ENCODE measurements around the gene ADCY1.

DNA sequence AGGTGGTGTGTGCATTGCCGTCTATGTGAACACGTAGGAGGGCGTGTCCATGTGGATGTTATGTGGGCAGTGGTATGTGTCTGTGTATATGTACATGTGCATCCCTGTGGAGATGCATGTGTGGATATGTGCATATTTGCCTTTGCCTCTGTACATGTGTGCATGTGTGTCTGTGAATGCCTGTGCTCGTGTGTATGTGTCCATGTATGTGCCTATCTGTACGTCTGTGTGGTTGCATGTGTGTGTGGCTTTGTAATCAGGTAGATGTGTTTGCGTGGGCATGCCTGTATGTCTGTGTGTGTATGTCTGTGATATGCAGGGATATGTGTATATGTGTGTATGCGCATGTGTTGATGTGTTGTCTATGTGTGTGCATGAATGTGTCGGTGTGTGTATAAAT, 19.7 kb downstream of the ADCY1 start:
- TF ChIP-seq CTCF (conservative IDR thresholded peaks at IDR 0.05; ENCODE audit: low read length) (no peak), EZH2phosphoT487 (IDR thresholded peaks at IDR 0.05; ENCODE audit: borderline replicate concordance) (no peak)

Measured in Loucy (cell line).